K562 (cell line): Measurements from ENCODE around the gene TOM1L1. TPM values are rescaled to one million over a fixed set of nuclear protein-coding genes. Genes with fewer than 3 reads are reported as not detected.

Source experiments
- ATAC-seq: fragments of 200-7000 bp; cut with Tn5 transposase; 3 replicates; pipeline ENCODE4 v1.9.1; 2020; ENCODE audit warnings: moderate library complexity
- BruUV-seq: library from RNA; stranded (reverse); fragments of 400-500 nt; replicated peaks from 2 replicates; lab custom pipeline; 2021; lab: Mats Ljungman, UMichigan
- CTCF ChIA-PET: fragments of 300-600 bp; formaldehyde crosslinking; extraction: SDS; loops from one replicate; lab custom pipeline; 2021; ENCODE audit warnings: low intra/inter-chr PET ratio; lab: Yijun Ruan, JAX
- POLR2A ChIA-PET: fragments of 300-600, 350-650 bp; sonication (Branson Sonifier 250); formaldehyde crosslinking; extraction: SDS; loops from one replicate; lab custom pipeline; 2021; ENCODE audit warnings: antibody characterized with exemption, inconsistent platforms; lab: Yijun Ruan, JAX
- DNase-seq, 4 experiments: peaks; one replicate each; pipeline versions ENCODE4 v3.0.0 to v3.0.0-alpha.2; 2011 to 2018; ENCODE audit warnings: low spot score in 3 of 4, mixed read lengths in 3 of 4; ENCODE audit errors: extremely low read depth in 1 of 4
- FAIRE-seq: peaks from 2 replicates; lab custom pipeline; 2011; peaks lifted over from hg19 to GRCh38; lab: Jason Lieb, UNC
- H2AFZ ChIP-seq: 2 replicates; pipeline ENCODE4 v1.6.0; 2011; ENCODE audit warnings: low read depth, low read length, control low read depth, inconsistent platforms
- H3K27ac ChIP-seq: fragments of 200-600 bp; 3 replicates; pipeline ENCODE4 v1.8.0; 2011; ENCODE audit warnings: low read depth, mild to moderate bottlenecking, control low read depth, inconsistent platforms, low read length, moderate library complexity, mixed read lengths; ENCODE audit errors: extremely low read depth
- H3K27me3 ChIP-seq, 2 experiments: fragments of 300-600 bp in 1 of 2; 2 replicates in 1 of 2; 3 replicates in 1 of 2; pipeline versions ENCODE4 v1.6.0 to v1.8.0; 2011; ENCODE audit warnings: inconsistent platforms in 2 of 2, low read length in 2 of 2, mild to moderate bottlenecking in 1 of 2, mixed read lengths in 1 of 2, moderate library complexity in 1 of 2; ENCODE audit not compliant: control insufficient read depth in 2 of 2, insufficient read depth in 2 of 2
- H3K36me3 ChIP-seq: fragments of 300-600 bp; 3 replicates; pipeline ENCODE4 v1.8.0; 2011; ENCODE audit warnings: mild to moderate bottlenecking, low read length, inconsistent platforms; ENCODE audit not compliant: control insufficient read depth, insufficient read depth
- H3K4me1 ChIP-seq, 2 experiments: fragments of 200-600 bp in 1 of 2; replicated peaks in 1 of 2; 2 replicates in 1 of 2; 3 replicates in 1 of 2; pipeline versions ENCODE4 v1.5.1 to v1.8.0; 2011; ENCODE audit warnings: inconsistent platforms in 2 of 2, low read length in 2 of 2, mild to moderate bottlenecking in 1 of 2, mixed read lengths in 1 of 2, moderate library complexity in 1 of 2; ENCODE audit not compliant: control insufficient read depth in 2 of 2, insufficient read depth in 2 of 2
- H3K4me2 ChIP-seq: 2 replicates; pipeline ENCODE4 v1.6.1; 2011; ENCODE audit warnings: low read length, control low read depth, inconsistent platforms, mixed read lengths; ENCODE audit not compliant: insufficient read depth
- H3K4me3 ChIP-seq: fragments of 200-600 bp; sonication (generic), shearing (Covaris generic); 2 replicates; pipeline ENCODE4 v1.5.1; 2016; ENCODE audit warnings: control low read depth, inconsistent platforms
- H3K79me2 ChIP-seq: fragments of 200-600 bp; 3 replicates; pipeline ENCODE4 v1.8.0; 2011; ENCODE audit warnings: low read length, inconsistent platforms; ENCODE audit not compliant: control insufficient read depth, insufficient read depth
- H3K9ac ChIP-seq, 2 experiments: 2 replicates each; pipeline versions ENCODE4 v1.6.0 to v1.6.1; 2011; ENCODE audit warnings: low read depth in 2 of 2, low read length in 2 of 2, control low read depth in 1 of 2, inconsistent platforms in 1 of 2, mild to moderate bottlenecking in 1 of 2, mixed read lengths in 1 of 2; ENCODE audit not compliant: insufficient read depth in 1 of 2
- H3K9me1 ChIP-seq: one replicate; pipeline ENCODE4 v1.6.0; 2011; ENCODE audit warnings: inconsistent platforms, mild to moderate bottlenecking, low read length, moderate library complexity; ENCODE audit not compliant: control insufficient read depth, insufficient read depth
- H3K9me3 ChIP-seq: replicated peaks from 2 replicates; pipeline ENCODE4 v1.5.1; 2011; ENCODE audit warnings: low read depth, low read length, inconsistent platforms; ENCODE audit not compliant: control insufficient read depth, insufficient read depth
- H4K20me1 ChIP-seq: replicated peaks from 2 replicates; pipeline ENCODE4 v1.6.1; 2011; ENCODE audit warnings: low read length, inconsistent platforms, mixed read lengths; ENCODE audit not compliant: control insufficient read depth, insufficient read depth
- ASH1L ChIP-seq: fragments of 450-650 bp; IDR thresholded peaks from 2 replicates; pipeline ENCODE4 v1.6.1; 2018; ENCODE audit warnings: borderline replicate concordance, mild to moderate bottlenecking, low read depth; ENCODE audit not compliant: partially characterized antibody
- ETV5 ChIP-seq: sonication (generic); formaldehyde crosslinking; IDR thresholded peaks from 2 replicates; pipeline ENCODE4 v1.4.0; 2020; ENCODE audit warnings: low read depth, mild to moderate bottlenecking, missing genetic modification reagents
- HBP1 ChIP-seq: fragments of 450-650 bp; formaldehyde crosslinking; IDR thresholded peaks from 2 replicates; pipeline ENCODE4 v1.4.0; 2022; ENCODE audit warnings: missing genetic modification characterization
- HMG20A ChIP-seq: fragments of 450-650 bp; formaldehyde crosslinking; conservative IDR thresholded peaks from 2 replicates; pipeline ENCODE4 v1.4.0; 2020; ENCODE audit warnings: mild to moderate bottlenecking, mixed read lengths
- PHF21A ChIP-seq: fragments of 450-650 bp; IDR thresholded peaks from 2 replicates; pipeline ENCODE4 v1.6.1; 2017; ENCODE audit warnings: low read depth, borderline replicate concordance
- RBM25 ChIP-seq: fragments of 200-400 bp; formaldehyde crosslinking; IDR thresholded peaks from 2 replicates; pipeline ENCODE4 v1.6.1; 2018; ENCODE audit warnings: low read length, low read depth, moderate library complexity; ENCODE audit not compliant: severe bottlenecking
- RREB1 ChIP-seq: fragments of 250-450 bp; sonication (Bioruptor Pico); IDR thresholded peaks from 2 replicates; pipeline ENCODE4 v1.4.0; 2020
- ZC3H4 ChIP-seq: sonication (generic); formaldehyde crosslinking; IDR thresholded peaks from 2 replicates; pipeline ENCODE4 v1.9.0; 2021; ENCODE audit warnings: missing genetic modification reagents, borderline replicate concordance
- ZNF263 ChIP-seq: sonication (generic); formaldehyde crosslinking; IDR thresholded peaks from 2 replicates; pipeline ENCODE4 v1.8.0; 2022; ENCODE audit warnings: mild to moderate bottlenecking, missing genetic modification reagents, borderline replicate concordance
- WGBS: fragments of 100-300 bp; shearing (Covaris generic); methylation state at CpG from one replicate; pipeline ENCODE4 v1.1.6; 2016; ENCODE audit warnings: low coverage, mixed read lengths; ENCODE audit not compliant: insufficient coverage; ENCODE audit errors: missing lambda C conversion rate; 5-methylcytosine and 5-hydroxymethylcytosine counted together
- in situ Hi-C: fragments of 300-500 bp; cut with MboI; formaldehyde crosslinking; loops from 4 replicates; pipeline ENCODE4 v1.15.0; 2018; ENCODE audit warnings: inconsistent platforms, mixed read lengths
- intact Hi-C: fragments of 100-400 bp; cut with micrococcal nuclease; formaldehyde crosslinking; loops from 2 replicates; pipeline ENCODE4 v1.14.2; 2022
- polyA plus RNA-seq, 8 experiments: library from polyadenylated mRNA; depleted of rRNA in 4 of 8; stranded (reverse) in 5 of 8; unstranded in 3 of 8; fragments of >200 nt; fragmentation: Nextera tagmentation in 2 of 8; fragmentation: Illumina TruSeq in 1 of 8; extraction: Ambion mirVana in 2 of 8; extraction: Trizol in 1 of 8; gene quantifications; 2 replicates each; pipeline versions ENCODE4 v1.2.1 to v1.2.3, GENCODE V29; 2011 to 2014; ENCODE audit warnings: inconsistent platforms in 1 of 8, missing spikeins in 1 of 8
- total RNA-seq, 7 experiments: library from RNA; depleted of rRNA in 6 of 7; stranded (reverse); fragments of >200 nt in 6 of 7; fragmentation: Illumina TruSeq in 2 of 7; extraction: Trizol in 2 of 7; gene quantifications; 2 replicates each; pipeline versions ENCODE4 v1.2.1 to v1.2.3, GENCODE V29; 2011 to 2021; ENCODE audit warnings: low replicate concordance in 1 of 7

TOM1L1 gene
- total and polyA plus RNA-seq, 9 of the 15 experiments (the other 6 are each of a cell fraction or from before 2014, with no cell fraction given) = 21.3 to 74.3 (median 31.0) TPM

GRCh38 chr17:54996441-54996840, 95.8 kb downstream of the TOM1L1 start:
- Histone ChIP-seq H3K4me3 (no peak overlapping the region), H3K4me2 (no peak overlapping the region), H3K27ac (no peak overlapping the region), H3K79me2 (no peaks in the 10 kb centered on the region), H4K20me1 (no peaks in the 10 kb centered on the region), H2AFZ (no peak overlapping the region), H3K36me3 (peaks cover 38% of the 10 kb centered on the region; the same call in 2 of the 3 replicates), H3K9ac (no peak overlapping the region), H3K27me3 (no peaks in the 10 kb centered on the region)
- ATAC-seq = no peak
- in situ Hi-C loops = loop anchor here (10.0 kb wide), 1 partner anchor 518 kb away; the partner anchor contains the start of gene SMIM36
- WGBS = 89% methylated on average over 1 of the region's 1 CpG
- FAIRE-seq = no peak
- CTCF ChIA-PET = no interaction called here
- no TSS peak for BruUV-seq
- peak; percentile 56 for TF ChIP-seq RBM25
- no peak for TF ChIP-seq ZC3H4
- TF ChIP-seq, all 486 proteins: peak for 1
- no peak for DNase-seq
- H3K4me1 ChIP-seq = no peaks in the 10 kb centered on the region
- intact Hi-C loops = loop anchor here (10.0 kb wide), 1 partner anchor 178 kb away; no protein-coding TSS in a partner anchor
- no peaks in the 10 kb centered on the region for H3K9me3 ChIP-seq
- no peaks in the 10 kb centered on the region for H3K9me1 ChIP-seq
- POLR2A ChIA-PET = interaction anchor here (0.6 kb wide), 1 partner anchor 42 kb away, joined by 3 read pairs; no protein-coding TSS in a partner anchor

- Histone ChIP-seq H3K36me3 (peaks cover 17% of the 10 kb centered on the region; the same call in 1 of the 3 replicates), H2AFZ (no peak overlapping the region), H3K27me3 (no peaks in the 10 kb centered on the region), H3K79me2 (no peaks in the 10 kb centered on the region), H4K20me1 (no peaks in the 10 kb centered on the region), H3K4me1 (no peaks in the 10 kb centered on the region), H3K9me3 (no peaks in the 10 kb centered on the region), H3K9me1 (no peaks in the 10 kb centered on the region), H3K4me3 (no peak overlapping the region), H3K9ac (no peak overlapping the region), H3K4me2 (no peak overlapping the region), H3K27ac (no peak overlapping the region)
- ChIA-PET CTCF (no interaction called here), POLR2A (no interaction called here)
- in situ Hi-C loops = no loop called here
- ATAC-seq (no peak), DNase-seq (no peak), FAIRE-seq (no peak)
- no TSS peak for BruUV-seq
- intact Hi-C loops = no loop called here
- no peak for TF ChIP-seq HBP1 (CRISPR knock-in tag)
- no peak for TF ChIP-seq RREB1 (CRISPR knock-in tag)
- no peak for TF ChIP-seq ETV5 (CRISPR knock-in tag)
- TF ChIP-seq PHF21A = no peak
- no peak for TF ChIP-seq ZNF263 (CRISPR knock-in tag)
- no peak for TF ChIP-seq HMG20A (CRISPR knock-in tag)
- no peak for TF ChIP-seq ASH1L
Measured at GRCh38 chr17:55002458-55002857, 101.8 kb downstream of the TOM1L1 start.
